ENCODE data around the gene G3BP1.

DNA sequence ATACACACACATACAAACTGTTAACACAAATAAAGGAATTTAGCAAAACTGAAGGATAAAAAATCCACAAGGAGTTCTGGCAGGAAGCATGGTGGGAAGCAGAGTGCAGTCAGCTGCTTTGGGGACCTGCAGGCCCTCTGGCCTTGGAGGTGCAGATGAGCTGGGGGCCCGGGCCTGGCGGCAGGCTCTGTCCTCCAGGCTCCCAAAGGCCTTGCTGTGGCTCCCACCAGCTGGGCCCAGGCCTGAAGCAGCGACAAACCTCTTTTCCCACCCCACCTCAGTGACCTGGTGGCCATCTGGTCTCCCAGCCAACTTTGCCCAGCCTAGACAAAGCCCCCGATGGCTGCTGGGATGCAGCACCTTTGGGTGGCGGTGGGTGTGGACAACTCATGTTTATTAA is 85.1 kb downstream of the G3BP1 start:
- TF ChIP-seq YY1 (IDR thresholded peaks at IDR 0.05; ENCODE audit: low read depth): no peak
- TF ChIP-seq EP300 (IDR thresholded peaks at IDR 0.05; ENCODE audit: borderline replicate concordance): no peak
- no peak for TF ChIP-seq RAD21 (IDR thresholded peaks at IDR 0.05; ENCODE audit: low read depth)
- TF ChIP-seq TCF12 (IDR thresholded peaks at IDR 0.05; ENCODE audit: low read depth): no peak
- TF ChIP-seq, protein P1, sequence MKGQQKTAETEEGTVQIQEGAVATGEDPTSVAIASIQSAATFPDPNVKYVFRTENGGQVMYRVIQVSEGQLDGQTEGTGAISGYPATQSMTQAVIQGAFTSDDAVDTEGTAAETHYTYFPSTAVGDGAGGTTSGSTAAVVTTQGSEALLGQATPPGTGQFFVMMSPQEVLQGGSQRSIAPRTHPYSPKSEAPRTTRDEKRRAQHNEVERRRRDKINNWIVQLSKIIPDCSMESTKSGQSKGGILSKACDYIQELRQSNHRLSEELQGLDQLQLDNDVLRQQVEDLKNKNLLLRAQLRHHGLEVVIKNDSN (IDR thresholded peaks at IDR 0.05): no peak
- TF ChIP-seq, protein P2, sequence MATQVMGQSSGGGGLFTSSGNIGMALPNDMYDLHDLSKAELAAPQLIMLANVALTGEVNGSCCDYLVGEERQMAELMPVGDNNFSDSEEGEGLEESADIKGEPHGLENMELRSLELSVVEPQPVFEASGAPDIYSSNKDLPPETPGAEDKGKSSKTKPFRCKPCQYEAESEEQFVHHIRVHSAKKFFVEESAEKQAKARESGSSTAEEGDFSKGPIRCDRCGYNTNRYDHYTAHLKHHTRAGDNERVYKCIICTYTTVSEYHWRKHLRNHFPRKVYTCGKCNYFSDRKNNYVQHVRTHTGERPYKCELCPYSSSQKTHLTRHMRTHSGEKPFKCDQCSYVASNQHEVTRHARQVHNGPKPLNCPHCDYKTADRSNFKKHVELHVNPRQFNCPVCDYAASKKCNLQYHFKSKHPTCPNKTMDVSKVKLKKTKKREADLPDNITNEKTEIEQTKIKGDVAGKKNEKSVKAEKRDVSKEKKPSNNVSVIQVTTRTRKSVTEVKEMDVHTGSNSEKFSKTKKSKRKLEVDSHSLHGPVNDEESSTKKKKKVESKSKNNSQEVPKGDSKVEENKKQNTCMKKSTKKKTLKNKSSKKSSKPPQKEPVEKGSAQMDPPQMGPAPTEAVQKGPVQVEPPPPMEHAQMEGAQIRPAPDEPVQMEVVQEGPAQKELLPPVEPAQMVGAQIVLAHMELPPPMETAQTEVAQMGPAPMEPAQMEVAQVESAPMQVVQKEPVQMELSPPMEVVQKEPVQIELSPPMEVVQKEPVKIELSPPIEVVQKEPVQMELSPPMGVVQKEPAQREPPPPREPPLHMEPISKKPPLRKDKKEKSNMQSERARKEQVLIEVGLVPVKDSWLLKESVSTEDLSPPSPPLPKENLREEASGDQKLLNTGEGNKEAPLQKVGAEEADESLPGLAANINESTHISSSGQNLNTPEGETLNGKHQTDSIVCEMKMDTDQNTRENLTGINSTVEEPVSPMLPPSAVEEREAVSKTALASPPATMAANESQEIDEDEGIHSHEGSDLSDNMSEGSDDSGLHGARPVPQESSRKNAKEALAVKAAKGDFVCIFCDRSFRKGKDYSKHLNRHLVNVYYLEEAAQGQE (IDR thresholded peaks at IDR 0.05; ENCODE audit: low read depth): no peak
- no peak for TF ChIP-seq TEAD4 (IDR thresholded peaks at IDR 0.05)
- TF ChIP-seq TAF1 (IDR thresholded peaks at IDR 0.05; ENCODE audit: low read depth): no peak
- TF ChIP-seq ZBTB7A (IDR thresholded peaks at IDR 0.05; ENCODE audit: low read depth): no peak
- no peak for TF ChIP-seq CREB1 (IDR thresholded peaks at IDR 0.05; ENCODE audit: low read depth)
- TF ChIP-seq CEBPB (IDR thresholded peaks at IDR 0.05): no peak

All from Ishikawa (cell line).